ENCODE results near the gene FGD2. TPM values are rescaled to one million over a fixed set of nuclear protein-coding genes. Genes with fewer than 3 reads are reported as not detected.

FGD2 gene
- total and polyA plus RNA-seq, 2 of the 4 experiments (the other 2 are of a cell fraction) = 0.07 TPM; not detected in 1

- no peak for ATAC-seq (ENCODE audit: low read depth)
- H2AK5ac ChIP-seq (ENCODE audit: low read depth, low read length) = no peak overlapping the region
- ChIA-PET POLR2A (ENCODE audit: unreplicated experiment) (no interaction called here), CTCF (no interaction called here)
- H2AK9ac ChIP-seq (replicated peaks; ENCODE audit: low read depth, low read length, poor library complexity) = peak overlapping the region; percentile 19
- no peak overlapping the region for H3K27ac ChIP-seq (ENCODE audit: insufficient read depth, low read length)
- no peak overlapping the region for H3K56ac ChIP-seq (ENCODE audit: extremely low read depth, insufficient read depth, low read length)
- no peaks in the 10 kb centered on the region for H4K20me1 ChIP-seq (ENCODE audit: insufficient read depth, low read length)
- H3K9ac ChIP-seq (ENCODE audit: low read depth, low read length) = no peak overlapping the region
- H3K4ac ChIP-seq (ENCODE audit: low read depth, low read length) = no peak overlapping the region
- H3K4me2 ChIP-seq (ENCODE audit: low read depth, low read length) = no peak overlapping the region
- H3K9me1 ChIP-seq (ENCODE audit: insufficient read depth, low read length) = peaks cover 2% of the 10 kb centered on the region; the same call in 1 of the 2 replicates
- H3K18ac ChIP-seq (ENCODE audit: low read depth, low read length) = no peak overlapping the region
- H3K79me1 ChIP-seq (ENCODE audit: low read depth in 1 of 2, low read length in 2 of 2) = no peaks in the 10 kb centered on the region
- H3K9me3 ChIP-seq (ENCODE audit: control insufficient read depth, insufficient read depth, low read length) = 0 out of 2 replicates have a peak, but pooled peaks cover 2% of the 10 kb centered on the region
- WGBS, 2 experiments (ENCODE audit: extremely low coverage in 2 of 2, insufficient read length in 1 of 2) = 75% methylated on average over 9 of the region's 10 CpGs; no CpG with 5 or more reads in 1 of the 2 experiments
- TF ChIP-seq MAFK (IDR thresholded peaks at IDR 0.05; ENCODE audit: low read depth, low read length) (no peak), RCOR1 (IDR thresholded peaks at IDR 0.05; ENCODE audit: insufficient replicate concordance, low read length) (no peak), MAZ (IDR thresholded peaks at IDR 0.05; ENCODE audit: borderline replicate concordance, low read depth, low read length) (no peak), USF2 (IDR thresholded peaks at IDR 0.05; ENCODE audit: low read depth, low read length) (no peak), RFX5 (IDR thresholded peaks at IDR 0.05; ENCODE audit: low read depth, low read length) (no peak), RAD21 (IDR thresholded peaks at IDR 0.05; ENCODE audit: low read length) (no peak), MXI1 (IDR thresholded peaks at IDR 0.05; ENCODE audit: borderline replicate concordance, low read depth, low read length) (no peak), CEBPB (IDR thresholded peaks at IDR 0.05; ENCODE audit: low read depth, low read length) (no peak), POLR2A (IDR thresholded peaks at IDR 0.05; ENCODE audit: low read depth, low read length) (no peak), SMC3 (IDR thresholded peaks at IDR 0.05; ENCODE audit: low read depth, low read length) (no peak), CTCF (conservative IDR thresholded peaks at IDR 0.05; ENCODE audit: low read depth, low read length) (no peak), NFE2L2 (IDR thresholded peaks at IDR 0.05; ENCODE audit: low read depth, low read length) (no peak), BHLHE40 (IDR thresholded peaks at IDR 0.05; ENCODE audit: low read depth, low read length) (no peak), FOS (IDR thresholded peaks at IDR 0.05; ENCODE audit: low read depth, low read length) (no peak), CHD1 (IDR thresholded peaks at IDR 0.05; ENCODE audit: low read depth, low read length) (no peak)
- H2BK5ac ChIP-seq (ENCODE audit: low read depth, low read length, poor library complexity, severe bottlenecking) = no peak overlapping the region
- dilution Hi-C loops (cut with HindIII; ENCODE audit: low sequenced_read_pairs, unreplicated experiment) (no loop called here), intact Hi-C loops (cut with micrococcal nuclease) (loop anchor here (10.0 kb wide), 1 partner anchor 386 kb away; no protein-coding TSS in a partner anchor), in situ Hi-C loops (cut with MboI; ENCODE audit: low sequenced_read_pairs) (loop anchor here (5.0 kb wide), 1 partner anchor 243 kb away; no protein-coding TSS in a partner anchor)
- H3K27me3 ChIP-seq (ENCODE audit: control insufficient read depth, insufficient read depth, low read length) = 0 out of 2 replicates have a peak, but pooled peaks cover 2% of the 10 kb centered on the region
- no peak overlapping the region for H2BK15ac ChIP-seq (ENCODE audit: low read depth, low read length)
- peaks cover 2% of the 10 kb centered on the region; the same call in 1 of the 2 replicates for H3K4me1 ChIP-seq (ENCODE audit: control insufficient read depth, insufficient read depth, low read length)
- no peaks in the 10 kb centered on the region for H3K36me3 ChIP-seq (ENCODE audit: control insufficient read depth, insufficient read depth, low read length)
- H4K5ac ChIP-seq (ENCODE audit: low read depth, low read length) = no peak overlapping the region
- H3K14ac ChIP-seq (replicated peaks; ENCODE audit: low read depth, low read length) = no peak overlapping the region
- H4K8ac ChIP-seq (ENCODE audit: low read depth in 2 of 2, low read length in 2 of 2) = no peak overlapping the region
- no peak overlapping the region for H4K91ac ChIP-seq (ENCODE audit: insufficient read depth, low read depth, low read length)
- no peak overlapping the region for H2BK120ac ChIP-seq (ENCODE audit: low read depth, low read length)
- no peak overlapping the region for H3K23ac ChIP-seq (ENCODE audit: low read depth, low read length)
- H3K4me3 ChIP-seq (ENCODE audit: insufficient read depth, low read depth, low read length) = no peak overlapping the region
- no peak for DNase-seq
- no peak overlapping the region for H2BK20ac ChIP-seq (ENCODE audit: low read depth, low read length)
- H2AFZ ChIP-seq (replicated peaks; ENCODE audit: low read length, poor library complexity) = peak overlapping the region; percentile 35
- BruUV-seq (replicated peaks) = no TSS peak
These were observed 5.0 kb downstream of the FGD2 start for GRCh38 chr6:37010402-37010892.
